GM19468 (cell line): Measurements from ENCODE around the gene ASCL2.
"Not testable (repeated sequence)": the region's sequence is repeated elsewhere in the genome, so short reads cannot be mapped to it uniquely, and the experiment has no call there.

Experiments used
- ATAC-seq: cut with Tn5 transposase; IDR thresholded peaks from one replicate; pipeline ENCODE4 v1.9.1; 2021; ENCODE audit warnings: mild to moderate bottlenecking, moderate library complexity, moderate number of reproducible peaks; ENCODE audit not compliant: unreplicated experiment; ENCODE audit errors: extremely low read depth

ASCL2 gene

DNA sequence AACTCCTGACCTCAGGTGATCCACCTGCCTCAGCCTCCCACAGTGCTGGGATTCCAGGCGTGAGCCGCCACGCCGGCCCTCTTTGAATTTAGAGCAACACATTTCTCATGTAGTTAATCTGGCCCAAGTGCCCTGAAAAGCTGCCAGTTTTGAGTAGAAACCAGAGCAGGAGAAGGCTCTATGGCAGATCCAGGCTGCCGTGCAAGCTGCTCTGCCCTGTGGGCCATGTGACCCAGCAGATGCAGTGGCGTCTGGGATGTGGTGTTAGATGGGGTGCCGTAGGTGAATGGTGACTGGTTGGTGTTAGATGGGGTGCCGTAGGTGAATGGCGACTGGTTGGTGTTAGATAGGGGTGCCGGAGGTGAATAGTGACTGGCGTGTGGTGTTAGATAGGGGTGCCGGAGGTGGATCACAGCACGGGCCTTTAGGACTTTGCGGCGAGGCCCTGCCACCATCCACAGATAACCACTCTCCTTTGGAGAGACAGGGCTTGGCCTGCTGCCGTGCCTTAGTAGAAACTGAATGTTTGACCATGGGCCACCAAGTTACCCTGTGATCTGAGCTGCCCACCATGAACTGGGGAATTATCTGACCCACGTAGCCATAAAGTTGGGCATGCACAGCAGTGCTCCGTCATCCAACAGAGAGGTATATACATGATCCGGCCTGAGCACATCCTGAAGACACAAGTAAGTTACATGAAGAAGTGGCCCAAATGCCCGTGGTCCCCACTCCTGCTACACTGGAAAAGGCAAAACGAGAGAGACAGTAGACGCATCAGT, 32.7 kb downstream of the ASCL2 start:
- no peak for ATAC-seq

GRCh38 chr11:2236381-2237134, 33.8 kb downstream of the ASCL2 start:
- ATAC-seq: not testable (repeated sequence)

GRCh38 chr11:2235588-2236326, 34.6 kb downstream of the ASCL2 start:
- no peak for ATAC-seq

GRCh38 chr11:2234963-2235362, 35.4 kb downstream of the ASCL2 start:
- no peak for ATAC-seq

GRCh38 chr11:2233693-2234455, 36.5 kb downstream of the ASCL2 start:
- no peak for ATAC-seq

DNA sequence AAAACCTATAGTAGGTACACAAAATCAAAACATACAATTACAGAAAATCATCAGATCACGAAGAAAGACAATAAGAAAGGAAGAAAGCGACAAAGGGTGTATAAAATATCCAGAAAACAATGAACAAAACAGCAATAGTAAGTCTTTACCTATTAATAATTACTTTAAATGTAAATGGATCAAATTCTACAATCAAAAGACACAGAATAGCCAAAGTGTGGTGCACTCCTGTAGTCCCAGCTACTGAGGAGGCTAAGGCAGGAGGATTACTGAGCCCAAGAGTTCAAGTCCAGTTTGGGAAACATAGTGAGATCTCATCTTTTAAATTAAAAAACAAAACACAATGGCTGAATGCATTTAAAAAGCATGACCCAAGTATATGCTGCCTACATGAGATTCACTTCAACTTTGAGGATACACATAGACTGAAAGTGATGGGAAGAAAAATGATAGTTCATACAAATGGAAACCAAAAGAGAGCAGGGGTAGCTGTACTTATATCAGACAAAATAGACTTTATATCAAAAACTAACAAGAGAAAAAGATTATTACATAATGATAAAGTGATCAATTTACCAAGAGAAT, 40.6 kb downstream of the ASCL2 start:
- ATAC-seq: no peak

GRCh38 chr11:2224254-2224653, 46.1 kb downstream of the ASCL2 start:
- ATAC-seq: no peak

- ATAC-seq: no peak
Measured at GRCh38 chr11:2223153-2223794, 47.1 kb downstream of the ASCL2 start.

- ATAC-seq: no peak
Measured at GRCh38 chr11:2222451-2222850, 47.9 kb downstream of the ASCL2 start.

DNA sequence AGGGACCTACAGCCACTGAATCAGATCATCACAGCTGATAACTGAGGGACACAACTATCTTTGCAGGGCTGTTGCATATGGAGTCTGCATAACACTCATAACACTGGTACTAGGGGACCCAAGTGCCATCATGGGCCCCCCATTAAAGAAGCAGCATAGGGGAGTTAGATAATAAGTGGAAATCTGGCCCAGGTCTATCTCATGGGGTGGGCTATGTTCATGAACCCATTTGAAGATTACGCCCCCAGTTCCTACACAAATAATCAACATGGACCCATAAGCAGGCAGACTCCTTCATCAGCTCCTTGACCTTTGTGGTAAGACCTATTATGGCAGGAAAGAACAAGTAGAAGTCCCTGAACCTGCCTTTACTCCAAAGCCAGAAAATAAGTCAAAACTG, 48.8 kb downstream of the ASCL2 start:
- ATAC-seq: no peak

DNA sequence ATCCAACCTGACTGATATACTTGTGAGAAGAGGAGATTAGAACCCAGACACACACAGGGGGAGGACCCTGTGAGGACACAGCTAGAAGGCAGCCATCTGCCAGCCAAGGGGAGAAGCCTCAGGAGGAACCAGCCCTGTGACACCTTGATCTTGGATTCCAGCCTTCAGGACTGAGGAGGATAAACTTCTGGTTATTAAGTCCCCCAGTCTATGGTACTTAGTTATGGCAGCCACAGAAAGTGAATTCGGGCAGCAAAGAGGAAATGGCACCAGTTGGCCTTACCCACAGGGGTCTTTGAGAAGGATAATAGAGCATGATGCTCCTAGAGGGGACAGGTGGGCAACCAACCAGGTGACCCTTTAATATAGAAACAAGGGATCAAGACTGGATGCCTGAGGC, 49.4 kb downstream of the ASCL2 start:
- no peak for ATAC-seq

- no peak for ATAC-seq
Measured at GRCh38 chr11:2220173-2220771, 50.1 kb downstream of the ASCL2 start.

DNA sequence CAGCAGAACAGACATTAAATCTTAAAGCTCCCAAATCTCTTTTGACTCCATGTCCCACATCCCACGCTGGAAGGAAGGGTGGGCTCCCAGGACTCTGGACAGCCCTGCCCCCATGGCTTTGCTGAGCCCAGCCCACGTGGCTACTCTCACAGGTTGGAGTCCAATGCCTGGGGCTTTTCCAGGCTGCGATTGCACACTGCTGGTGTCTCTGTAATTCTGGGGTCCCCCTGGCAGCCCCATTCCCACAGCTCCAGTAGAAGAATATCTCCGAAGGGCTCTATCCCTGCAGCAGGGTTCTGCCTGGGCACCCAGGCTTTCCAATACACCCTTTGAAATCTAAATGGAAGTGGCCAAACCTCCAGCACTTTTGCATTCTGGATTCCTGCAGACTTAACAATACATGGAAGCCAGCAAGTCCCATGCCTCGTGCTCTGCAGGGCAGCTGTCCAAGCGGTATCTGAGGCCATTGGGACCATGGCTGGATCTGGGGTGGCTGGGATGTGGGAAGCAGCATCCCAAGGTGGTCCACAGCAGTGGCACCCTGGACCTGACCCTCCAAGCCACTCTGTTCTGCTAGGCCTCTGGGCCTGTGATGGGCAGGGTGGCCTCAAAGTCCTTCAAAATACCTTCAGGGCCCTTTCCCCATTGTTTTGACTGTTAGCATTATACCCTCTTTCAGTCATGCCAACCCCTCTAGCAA, 50.9 kb downstream of the ASCL2 start:
- no peak for ATAC-seq
